CD4-positive, CD25-positive, alpha-beta regulatory T cell (primary cell): ENCODE results near the gene LRRC4C. TPM values are rescaled to one million over a fixed set of nuclear protein-coding genes. Genes with fewer than 3 reads are reported as not detected.

Experiments
- ATAC-seq, 2 donors: fragments of 150-1000 bp; cut with Tn5 transposase; one replicate each; pipeline ENCODE4 v1.10.0; 2021; ENCODE audit warnings: low read depth in 2 of 2, moderate number of reproducible peaks in 2 of 2, moderate library complexity in 1 of 2
- DNase-seq, 3 donors: peaks; one replicate each; pipeline versions ENCODE4 v3.0.0 to v3.0.0-alpha.2; 2012 to 2022; ENCODE audit warnings: mixed read lengths in 1 of 3
- H3K27ac ChIP-seq: one replicate; pipeline ENCODE4 v1.7.0; 2013; ENCODE audit warnings: mild to moderate bottlenecking, low read length; ENCODE audit not compliant: insufficient read depth, poor library complexity, severe bottlenecking
- H3K27me3 ChIP-seq: one replicate; pipeline ENCODE4 v1.7.0; 2013; ENCODE audit warnings: low read length; ENCODE audit not compliant: control insufficient read depth, insufficient read depth
- H3K36me3 ChIP-seq: one replicate; pipeline ENCODE4 v1.7.0; 2013; ENCODE audit warnings: mild to moderate bottlenecking, low read length, moderate library complexity; ENCODE audit not compliant: control insufficient read depth, insufficient read depth
- H3K4me1 ChIP-seq: 2 replicates; pipeline ENCODE4 v1.7.0; 2013; ENCODE audit warnings: mild to moderate bottlenecking, low read length; ENCODE audit not compliant: insufficient read depth, control insufficient read depth, poor library complexity, severe bottlenecking
- H3K4me3 ChIP-seq: one replicate; pipeline ENCODE4 v1.7.0; 2013; ENCODE audit warnings: low read depth, mild to moderate bottlenecking, low read length, moderate library complexity
- H3K9me3 ChIP-seq, 2 experiments: 1 replicate in 1 of 2; 2 replicates in 1 of 2; pipeline ENCODE4 v1.7.0; 2013; ENCODE audit warnings: low read length in 2 of 2, mild to moderate bottlenecking in 1 of 2, moderate library complexity in 1 of 2; ENCODE audit not compliant: control insufficient read depth in 2 of 2
- H3K27ac Mint-ChIP-seq, 3 donors: one replicate each; pipeline ENCODE4 v1.8.0; 2020 to 2022; ENCODE audit warnings: mild to moderate bottlenecking in 3 of 3, mixed read lengths in 3 of 3, moderate library complexity in 2 of 3
- H3K27me3 Mint-ChIP-seq: one replicate; pipeline ENCODE4 v1.8.0; 2022; ENCODE audit warnings: mild to moderate bottlenecking, mixed read lengths
- H3K36me3 Mint-ChIP-seq: one replicate; pipeline ENCODE4 v1.8.0; 2020; ENCODE audit warnings: mixed read lengths
- H3K4me1 Mint-ChIP-seq, 4 donors: one replicate each; pipeline ENCODE4 v1.8.0; 2020 to 2022; ENCODE audit warnings: mixed read lengths in 4 of 4, mild to moderate bottlenecking in 1 of 4
- H3K4me3 Mint-ChIP-seq, 4 donors: one replicate each; pipeline ENCODE4 v1.8.0; 2020 to 2022; ENCODE audit warnings: mild to moderate bottlenecking in 4 of 4, mixed read lengths in 4 of 4, moderate library complexity in 3 of 4
- H3K9me3 Mint-ChIP-seq, 7 donors: one replicate each; pipeline ENCODE4 v1.8.0; 2020 to 2022; ENCODE audit warnings: mixed read lengths in 7 of 7, mild to moderate bottlenecking in 3 of 7, moderate library complexity in 2 of 7
- polyA plus RNA-seq, 4 donors: library from polyadenylated mRNA; unstranded; fragments of 300-500 nt; fragmentation: Illumina TruSeq; gene quantifications; one replicate each; pipeline ENCODE4 v1.2.3, GENCODE V29; 2021
- total RNA-seq: library from RNA; stranded (reverse); gene quantifications from one replicate; pipeline ENCODE4 v1.2.3, GENCODE V29; 2022

LRRC4C gene
- total and polyA plus RNA-seq, 5 donors from 2014 or later: not detected

GRCh38 chr11:41058138-41058537 is 401.3 kb downstream of the LRRC4C start:
- Histone ChIP-seq H3K4me3 (no peak overlapping the region), H3K27me3 (no peaks in the 10 kb centered on the region), H3K36me3 (no peaks in the 10 kb centered on the region), H3K9me3 (peaks cover 0 to 5% of the 10 kb centered on the region in 2 experiments), H3K4me1 (no peaks in the 10 kb centered on the region), H3K27ac (no peak overlapping the region)
- Mint-ChIP-seq H3K9me3 (peaks cover 0 to 35% (median 6%) of the 10 kb centered on the region in 7 donors), H3K36me3 (no peaks in the 10 kb centered on the region), H3K4me3 (no peak overlapping the region), H3K4me1 (no peaks in the 10 kb centered on the region), H3K27me3 (no peaks in the 10 kb centered on the region), H3K27ac (no peak overlapping the region)
- ATAC-seq (no peak), DNase-seq (no peak)

GRCh38 chr11:41056892-41057569 is 402.4 kb downstream of the LRRC4C start:
- Mint-ChIP-seq H3K4me1 (no peaks in the 10 kb centered on the region), H3K27ac (no peak overlapping the region), H3K27me3 (no peaks in the 10 kb centered on the region), H3K4me3 (no peak overlapping the region), H3K36me3 (no peaks in the 10 kb centered on the region), H3K9me3 (peaks cover 0 to 29% (median 5%) of the 10 kb centered on the region in 7 donors)
- no peak for DNase-seq
- Histone ChIP-seq H3K9me3 (peaks cover 0 to 5% of the 10 kb centered on the region in 2 experiments), H3K36me3 (no peaks in the 10 kb centered on the region), H3K27me3 (no peaks in the 10 kb centered on the region), H3K27ac (no peak overlapping the region), H3K4me3 (no peak overlapping the region), H3K4me1 (no peaks in the 10 kb centered on the region)
- no peak for ATAC-seq

- H3K36me3 Mint-ChIP-seq: no peaks in the 10 kb centered on the region
- H3K9me3 Mint-ChIP-seq: peaks cover 0 to 29% (median 4%) of the 10 kb centered on the region in 7 donors
- Histone ChIP-seq H3K27me3 (no peaks in the 10 kb centered on the region), H3K9me3 (peaks cover 0 to 5% of the 10 kb centered on the region in 2 experiments), H3K4me1 (no peaks in the 10 kb centered on the region), H3K36me3 (no peaks in the 10 kb centered on the region), H3K4me3 (no peak overlapping the region), H3K27ac (no peak overlapping the region)
- no peak for DNase-seq
- H3K27me3 Mint-ChIP-seq: no peaks in the 10 kb centered on the region
- H3K4me3 Mint-ChIP-seq: no peak overlapping the region
- no peaks in the 10 kb centered on the region for H3K4me1 Mint-ChIP-seq
- ATAC-seq: no peak
- no peak overlapping the region for H3K27ac Mint-ChIP-seq
Measured at GRCh38 chr11:41053894-41054293, 405.6 kb downstream of the LRRC4C start.

GRCh38 chr11:41051919-41052635 is 407.4 kb downstream of the LRRC4C start:
- ATAC-seq: no peak
- Histone ChIP-seq H3K27ac (no peak overlapping the region), H3K36me3 (no peaks in the 10 kb centered on the region), H3K4me3 (no peak overlapping the region), H3K4me1 (no peaks in the 10 kb centered on the region), H3K9me3 (peaks cover 0 to 1% of the 10 kb centered on the region in 2 experiments), H3K27me3 (no peaks in the 10 kb centered on the region)
- Mint-ChIP-seq H3K9me3 (peaks cover 0 to 32% (median 4%) of the 10 kb centered on the region in 7 donors), H3K36me3 (no peaks in the 10 kb centered on the region), H3K27me3 (no peaks in the 10 kb centered on the region), H3K4me3 (no peak overlapping the region), H3K4me1 (no peaks in the 10 kb centered on the region), H3K27ac (no peak overlapping the region)
- no peak for DNase-seq

GRCh38 chr11:41050791-41051190 is 408.7 kb downstream of the LRRC4C start:
- Mint-ChIP-seq H3K9me3 (peaks cover 0 to 30% (median 4%) of the 10 kb centered on the region in 7 donors), H3K4me3 (no peak overlapping the region), H3K4me1 (no peaks in the 10 kb centered on the region), H3K27me3 (no peaks in the 10 kb centered on the region), H3K27ac (no peak overlapping the region), H3K36me3 (no peaks in the 10 kb centered on the region)
- H3K4me1 ChIP-seq: no peaks in the 10 kb centered on the region
- H3K36me3 ChIP-seq: no peaks in the 10 kb centered on the region
- no peak for ATAC-seq
- H3K4me3 ChIP-seq: no peak overlapping the region
- H3K27ac ChIP-seq: no peak overlapping the region
- no peak for DNase-seq
- no peaks in the 10 kb centered on the region for H3K27me3 ChIP-seq
- H3K9me3 ChIP-seq: no peaks in the 10 kb centered on the region

GRCh38 chr11:41047229-41047628 is 412.2 kb downstream of the LRRC4C start:
- no peak overlapping the region for H3K4me3 Mint-ChIP-seq
- peaks cover 0 to 34% (median 7%) of the 10 kb centered on the region in 7 donors for H3K9me3 Mint-ChIP-seq
- no peaks in the 10 kb centered on the region for H3K4me1 Mint-ChIP-seq

GRCh38 chr11:41045266-41045665 is 414.2 kb downstream of the LRRC4C start:
- Histone ChIP-seq H3K27me3 (no peaks in the 10 kb centered on the region), H3K9me3 (peaks cover 0 to 6% of the 10 kb centered on the region in 2 experiments), H3K4me3 (no peak overlapping the region), H3K4me1 (no peaks in the 10 kb centered on the region), H3K27ac (no peak overlapping the region), H3K36me3 (no peaks in the 10 kb centered on the region)
- Mint-ChIP-seq H3K36me3 (no peaks in the 10 kb centered on the region), H3K9me3 (peaks cover 0 to 37% (median 9%) of the 10 kb centered on the region in 7 donors), H3K27ac (no peak overlapping the region), H3K27me3 (no peaks in the 10 kb centered on the region), H3K4me3 (no peak overlapping the region), H3K4me1 (no peaks in the 10 kb centered on the region)
- DNase-seq (no peak), ATAC-seq (no peak)

More at GRCh38 chr11:41047229-41047628, 412.2 kb downstream of the LRRC4C start:
- H3K4me1 ChIP-seq: no peaks in the 10 kb centered on the region
- H3K27me3 ChIP-seq: no peaks in the 10 kb centered on the region
- H3K27ac ChIP-seq: no peak overlapping the region
- no peaks in the 10 kb centered on the region for H3K27me3 Mint-ChIP-seq
- no peak overlapping the region for H3K4me3 ChIP-seq
- H3K36me3 Mint-ChIP-seq: no peaks in the 10 kb centered on the region
- H3K27ac Mint-ChIP-seq: no peak overlapping the region
- H3K36me3 ChIP-seq: no peaks in the 10 kb centered on the region
- ATAC-seq: no peak
- peaks cover 0 to 1% of the 10 kb centered on the region in 2 experiments for H3K9me3 ChIP-seq
- DNase-seq: no peak
